Neuronal stem cell (in vitro differentiated cells): ENCODE measurements around the gene ANKRD65.
"Not testable (repeated sequence)": the region's sequence is repeated elsewhere in the genome, so short reads cannot be mapped to it uniquely, and the experiment has no call there.

Experiments used
- DNase-seq: peaks from one replicate; pipeline ENCODE4 v3.0.0-alpha.2; 2013; ENCODE audit warnings: low spot score
- H2AFZ ChIP-seq: one replicate; pipeline ENCODE4 v1.6.1; 2013; ENCODE audit warnings: mild to moderate bottlenecking, low read length, inconsistent platforms
- H2AK5ac ChIP-seq: 2 replicates; pipeline ENCODE4 v1.6.1; 2013; ENCODE audit warnings: low read depth, mild to moderate bottlenecking, inconsistent platforms, low read length, moderate library complexity, mixed read lengths
- H2BK120ac ChIP-seq: 2 replicates; pipeline ENCODE4 v1.6.1; 2013; ENCODE audit warnings: low read depth, mild to moderate bottlenecking, inconsistent platforms, low read length, moderate library complexity, mixed read lengths
- H2BK12ac ChIP-seq: one replicate; pipeline ENCODE4 v1.6.1; 2013; ENCODE audit warnings: low read length, inconsistent platforms
- H2BK15ac ChIP-seq: 2 replicates; pipeline ENCODE4 v1.6.1; 2013; ENCODE audit warnings: mild to moderate bottlenecking, low read length, inconsistent platforms, mixed read lengths
- H2BK5ac ChIP-seq: one replicate; pipeline ENCODE4 v1.6.1; 2013; ENCODE audit warnings: inconsistent platforms, mild to moderate bottlenecking, low read length, moderate library complexity
- H3K14ac ChIP-seq: one replicate; pipeline ENCODE4 v1.6.1; 2013; ENCODE audit warnings: low read length, inconsistent platforms
- H3K18ac ChIP-seq: 2 replicates; pipeline ENCODE4 v1.6.1; 2013; ENCODE audit warnings: low read length, inconsistent platforms
- H3K23ac ChIP-seq: 2 replicates; pipeline ENCODE4 v1.6.1; 2013; ENCODE audit warnings: low read depth, mild to moderate bottlenecking, mixed read lengths, low read length, inconsistent platforms; ENCODE audit not compliant: poor library complexity
- H3K27ac ChIP-seq: replicated peaks from 3 replicates; pipeline ENCODE4 v1.5.1; 2013; ENCODE audit warnings: low read length, inconsistent platforms
- H3K27me3 ChIP-seq, 3 experiments: 2 replicates each; pipeline ENCODE4 v1.6.1; 2013; ENCODE audit warnings: low read length in 3 of 3, mild to moderate bottlenecking in 2 of 3, inconsistent platforms in 1 of 3, low read depth in 1 of 3, mixed read lengths in 1 of 3, moderate library complexity in 1 of 3; ENCODE audit not compliant: control insufficient read depth in 3 of 3, insufficient read depth in 3 of 3
- H3K36me3 ChIP-seq, 2 donors: replicated peaks in 1 of 2; 2 replicates each; pipeline ENCODE4 v1.6.1; 2013; ENCODE audit warnings: low read length in 2 of 2; ENCODE audit not compliant: control insufficient read depth in 2 of 2, insufficient read depth in 2 of 2
- H3K4ac ChIP-seq: 2 replicates; pipeline ENCODE4 v1.6.1; 2013; ENCODE audit warnings: inconsistent platforms, mild to moderate bottlenecking, low read length, moderate library complexity
- H3K4me1 ChIP-seq, 2 donors: 1 replicate in 1 of 2; 2 replicates in 1 of 2; pipeline ENCODE4 v1.6.1; 2013; ENCODE audit warnings: low read length in 2 of 2, low read depth in 1 of 2; ENCODE audit not compliant: control insufficient read depth in 2 of 2, insufficient read depth in 1 of 2
- H3K4me2 ChIP-seq: one replicate; pipeline ENCODE4 v1.6.1; 2013; ENCODE audit warnings: mild to moderate bottlenecking, low read length, inconsistent platforms; ENCODE audit not compliant: insufficient read depth, poor library complexity, severe bottlenecking
- H3K4me3 ChIP-seq, 2 donors: 2 replicates each; pipeline ENCODE4 v1.5.1; 2013; ENCODE audit warnings: low read length in 2 of 2, mild to moderate bottlenecking in 2 of 2, inconsistent platforms in 1 of 2, moderate library complexity in 1 of 2
- H3K79me1 ChIP-seq: one replicate; pipeline ENCODE4 v1.6.1; 2013; ENCODE audit warnings: low read depth, mild to moderate bottlenecking, inconsistent platforms, low read length, moderate library complexity
- H3K9ac ChIP-seq: one replicate; pipeline ENCODE4 v1.6.1; 2013; ENCODE audit warnings: mild to moderate bottlenecking, low read depth, low read length, inconsistent platforms; ENCODE audit not compliant: poor library complexity
- H3K9me3 ChIP-seq, 2 donors: replicated peaks in 1 of 2; 2 replicates each; pipeline versions ENCODE3 to v1.6.1; 2013; ENCODE audit warnings: low read length in 2 of 2, mild to moderate bottlenecking in 2 of 2, inconsistent platforms in 1 of 2, low read depth in 1 of 2, mixed read lengths in 1 of 2, moderate library complexity in 1 of 2; ENCODE audit not compliant: control insufficient read depth in 2 of 2, insufficient read depth in 1 of 2
- H4K8ac ChIP-seq: one replicate; pipeline ENCODE4 v1.6.1; 2013; ENCODE audit warnings: low read depth, mild to moderate bottlenecking, inconsistent platforms, low read length, moderate library complexity
- H4K91ac ChIP-seq: one replicate; pipeline ENCODE4 v1.6.1; 2013; ENCODE audit warnings: low read length, low read depth, mild to moderate bottlenecking, inconsistent platforms; ENCODE audit not compliant: poor library complexity
- WGBS, 2 donors: extraction: QIAGEN DNeasy Blood & Tissue Kit; methylation state at CpG; one replicate each; pipeline ENCODE4 v1.1.7; 2013; ENCODE audit warnings: missing lambda C conversion rate in 2 of 2, mixed read lengths in 1 of 2; ENCODE audit not compliant: insufficient read length in 2 of 2, insufficient replicate concordance in 1 of 2; ENCODE audit errors: extremely low coverage in 2 of 2; 5-methylcytosine and 5-hydroxymethylcytosine counted together

The ANKRD65 gene

GRCh38 chr1:1411626-1412025 is 9.4 kb downstream of the ANKRD65 start:
- H3K9ac ChIP-seq = no peak overlapping the region
- no peak overlapping the region for H2BK12ac ChIP-seq
- H4K91ac ChIP-seq = no peak overlapping the region
- no peak overlapping the region for H2AK5ac ChIP-seq
- H3K4me1 ChIP-seq = peaks cover 4 to 7% of the 10 kb centered on the region in 2 donors
- no CpG with 5 or more reads among the region's 13 CpGs for WGBS, 2 donors
- H3K18ac ChIP-seq = no peak overlapping the region
- H3K27ac ChIP-seq = no peak overlapping the region
- no peak overlapping the region for H2BK5ac ChIP-seq
- no peak overlapping the region for H2AFZ ChIP-seq
- no peak overlapping the region for H3K14ac ChIP-seq
- peak overlapping the region; percentile 69 for H3K23ac ChIP-seq
- no peak overlapping the region for H3K4me2 ChIP-seq
- H2BK15ac ChIP-seq = no peak overlapping the region
- no peak overlapping the region for H2BK120ac ChIP-seq
- no peak for DNase-seq
- H3K36me3 ChIP-seq = peaks cover 2 to 15% of the 10 kb centered on the region in 2 donors
- H4K8ac ChIP-seq = no peak overlapping the region
- no peaks in the 10 kb centered on the region for H3K9me3 ChIP-seq
- H3K4me3 ChIP-seq = no peak overlapping the region
- no peak overlapping the region for H3K4ac ChIP-seq
- H3K79me1 ChIP-seq = peaks cover 13% of the 10 kb centered on the region
- no peaks in the 10 kb centered on the region for H3K27me3 ChIP-seq

GRCh38 chr1:1410238-1410637 is 10.8 kb downstream of the ANKRD65 start:
- peaks cover 10 to 28% of the 10 kb centered on the region in 2 donors for H3K36me3 ChIP-seq
- H3K27ac ChIP-seq = peak overlapping the region; percentile 50
- H3K4me2 ChIP-seq, H2AFZ ChIP-seq, H3K4ac ChIP-seq, H3K9me3 ChIP-seq, DNase-seq, H2BK12ac ChIP-seq, H3K4me3 ChIP-seq, H3K23ac ChIP-seq, H4K91ac ChIP-seq, H2BK5ac ChIP-seq, H3K18ac ChIP-seq, H3K14ac ChIP-seq, H3K9ac ChIP-seq, H3K27me3 ChIP-seq, H2AK5ac ChIP-seq, H2BK120ac ChIP-seq, H4K8ac ChIP-seq, H2BK15ac ChIP-seq: not testable (repeated sequence)
- WGBS, 2 donors = no CpG with 5 or more reads among the region's 8 CpGs
- H3K79me1 ChIP-seq = peaks cover 17% of the 10 kb centered on the region
- H3K4me1 ChIP-seq = peaks cover 7 to 15% of the 10 kb centered on the region in 2 donors

DNA sequence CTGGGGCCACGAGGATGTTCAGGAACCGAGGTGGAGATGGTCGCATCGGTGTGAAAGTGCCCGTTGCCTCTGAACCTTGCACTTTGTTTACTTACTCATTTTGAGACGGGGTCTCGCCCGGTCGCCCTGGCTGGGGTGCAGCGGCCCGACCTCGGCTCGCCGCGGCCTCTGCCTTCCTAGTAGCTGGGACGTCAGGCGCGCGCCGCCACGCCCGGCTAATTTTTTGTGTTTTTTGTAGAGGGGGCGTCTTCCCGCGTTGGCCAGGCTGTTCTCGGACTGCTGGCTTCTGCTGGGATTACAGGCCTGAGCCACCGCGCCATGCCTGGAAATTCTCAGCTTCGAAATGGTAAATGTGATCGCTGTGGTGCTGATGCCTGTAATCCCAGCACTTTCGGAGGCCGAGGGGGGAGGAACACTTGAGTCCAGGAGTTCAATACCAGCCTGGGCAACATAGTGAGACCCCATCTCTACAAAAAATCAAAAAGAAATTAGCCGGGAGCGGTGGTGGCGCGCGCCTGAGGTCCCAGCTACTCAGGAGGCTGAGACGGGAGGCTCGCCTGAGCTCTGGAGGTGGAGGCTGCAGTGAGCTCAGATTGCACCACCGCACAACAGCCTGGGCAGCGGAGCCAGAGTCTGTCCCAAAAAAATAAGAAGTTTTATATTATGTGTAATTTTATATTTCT is 13.3 kb downstream of the ANKRD65 start:
- Histone ChIP-seq H3K4me1 (peaks cover 7 to 15% of the 10 kb centered on the region in 2 donors), H4K91ac (no peak overlapping the region), H2BK120ac (peak overlapping the region; percentile 87), H3K18ac (peak overlapping the region; percentile 99), H3K23ac (peak overlapping the region; percentile 65), H2AK5ac (peak overlapping the region; percentile 99), H3K79me1 (peaks cover 22% of the 10 kb centered on the region), H3K4me3 (peak overlapping the region; percentile 89 to 93), H3K4me2 (peak overlapping the region; percentile 77), H2BK12ac (no peak overlapping the region), H3K9me3 (no peaks in the 10 kb centered on the region), H2AFZ (peak overlapping the region; percentile 88), H3K4ac (peak overlapping the region; percentile 66), H3K27ac (peak overlapping the region; percentile 61), H3K36me3 (peaks cover 23 to 50% of the 10 kb centered on the region in 2 donors), H4K8ac (no peak overlapping the region), H3K9ac (peak overlapping the region; percentile 96), H3K14ac (peak overlapping the region; percentile 82), H3K27me3 (no peaks in the 10 kb centered on the region), H2BK15ac (peak overlapping the region; percentile 49), H2BK5ac (peak overlapping the region; percentile 78)
- DNase-seq = no peak
- no CpG with 5 or more reads among the region's 41 CpGs for WGBS, 2 donors

GRCh38 chr1:1406821-1407635 is 14.0 kb downstream of the ANKRD65 start, which contains the start of gene MRPL20:
Gene MRPL20, minus strand, starts transcription at chr1:1407293. Its CDS starts 76 bp downstream, at chr1:1407217.
- H2AK5ac ChIP-seq = peak within 1 kb of the TSS; percentile 99
- peak within 1 kb of the TSS; percentile 77 for H3K4me2 ChIP-seq
- H3K4me3 ChIP-seq = peak within 1 kb of the TSS; percentile 89 to 93
- peak; percentile 85 for DNase-seq
- H3K4ac ChIP-seq = peak within 1 kb of the TSS; percentile 66
- peak within 1 kb of the TSS; percentile 82 for H3K14ac ChIP-seq
- peak within 1 kb of the TSS; percentile 41 for H2BK12ac ChIP-seq
- H2AFZ ChIP-seq = peak within 1 kb of the TSS; percentile 88
- H2BK5ac ChIP-seq = peak within 1 kb of the TSS; percentile 78
- peak within 1 kb of the TSS; percentile 61 for H3K27ac ChIP-seq
- peak within 1 kb of the TSS; percentile 99 for H3K18ac ChIP-seq
- peak within 1 kb of the TSS; percentile 87 for H2BK120ac ChIP-seq
- H3K36me3 ChIP-seq = peaks cover 28 to 57% of the 10 kb centered on the region in 2 donors
- H2BK15ac ChIP-seq = peak within 1 kb of the TSS; percentile 49
- peak within 1 kb of the TSS; percentile 96 for H3K9ac ChIP-seq
- H3K9me3 ChIP-seq = no peaks in the 10 kb centered on the region
- no peaks in the 10 kb centered on the region for H3K27me3 ChIP-seq
- peak within 1 kb of the TSS; percentile 100 for H3K23ac ChIP-seq
- no CpG with 5 or more reads among the region's 98 CpGs for WGBS, 2 donors
- peaks cover 22% of the 10 kb centered on the region for H3K79me1 ChIP-seq
- peaks cover 7 to 15% of the 10 kb centered on the region in 2 donors for H3K4me1 ChIP-seq
- peak within 1 kb of the TSS; percentile 48 for H4K8ac ChIP-seq
- H4K91ac ChIP-seq = peak within 1 kb of the TSS; percentile 56
